ENCODE measurements around the gene SH3PXD2A.

The SH3PXD2A gene

GRCh38 chr10:103855424-103855823, at the start of gene SH3PXD2A:
SH3PXD2A (minus strand) TSS chr10:103855576; CDS start chr10:103855266, 310 bp downstream.
- Histone ChIP-seq H3K36me3 (ENCODE audit: control insufficient read depth, insufficient read depth, low read length) (no peaks in the 10 kb centered on the region), H3K4me1 (ENCODE audit: control insufficient read depth, insufficient read depth, low read length) (peaks cover 10% of the 10 kb centered on the region), H3K9me3 (ENCODE audit: control insufficient read depth, insufficient read depth, low read length) (no peaks in the 10 kb centered on the region), H3K27me3 (ENCODE audit: control insufficient read depth, insufficient read depth, low read length) (peaks cover 42% of the 10 kb centered on the region), H3K9ac (ENCODE audit: low read depth, low read length) (no peak within 1 kb of the TSS), H3K4me3 (ENCODE audit: low read depth, low read length) (peak within 1 kb of the TSS; percentile 80)

GRCh38 chr10:103901299-103901698, 45.9 kb upstream of the SH3PXD2A start:
- no peaks in the 10 kb centered on the region for H3K27me3 ChIP-seq (ENCODE audit: control insufficient read depth, insufficient read depth, low read length)
- H3K4me1 ChIP-seq (ENCODE audit: control insufficient read depth, insufficient read depth, low read length), result no peaks in the 10 kb centered on the region
- H3K9ac ChIP-seq (ENCODE audit: low read depth, low read length), result no peak overlapping the region
- peaks cover 3% of the 10 kb centered on the region for H3K36me3 ChIP-seq (ENCODE audit: control insufficient read depth, insufficient read depth, low read length)
- H3K4me3 ChIP-seq (ENCODE audit: low read depth, low read length), result no peak overlapping the region
- H3K9me3 ChIP-seq (ENCODE audit: control insufficient read depth, insufficient read depth, low read length), result no peaks in the 10 kb centered on the region

GRCh38 chr10:103899312-103899711, 43.9 kb upstream of the SH3PXD2A start:
- H3K4me1 ChIP-seq (ENCODE audit: control insufficient read depth, insufficient read depth, low read length), result no peaks in the 10 kb centered on the region
- H3K9me3 ChIP-seq (ENCODE audit: control insufficient read depth, insufficient read depth, low read length), result no peaks in the 10 kb centered on the region
- no peaks in the 10 kb centered on the region for H3K27me3 ChIP-seq (ENCODE audit: control insufficient read depth, insufficient read depth, low read length)
- no peak overlapping the region for H3K4me3 ChIP-seq (ENCODE audit: low read depth, low read length)
- H3K9ac ChIP-seq (ENCODE audit: low read depth, low read length), result no peak overlapping the region
- H3K36me3 ChIP-seq (ENCODE audit: control insufficient read depth, insufficient read depth, low read length), result peaks cover 3% of the 10 kb centered on the region

GRCh38 chr10:103897241-103897774, 41.9 kb upstream of the SH3PXD2A start:
- H3K9me3 ChIP-seq (ENCODE audit: control insufficient read depth, insufficient read depth, low read length), result no peaks in the 10 kb centered on the region
- no peak overlapping the region for H3K9ac ChIP-seq (ENCODE audit: low read depth, low read length)
- no peak overlapping the region for H3K4me3 ChIP-seq (ENCODE audit: low read depth, low read length)
- no peaks in the 10 kb centered on the region for H3K4me1 ChIP-seq (ENCODE audit: control insufficient read depth, insufficient read depth, low read length)
- H3K36me3 ChIP-seq (ENCODE audit: control insufficient read depth, insufficient read depth, low read length), result peaks cover 3% of the 10 kb centered on the region
- no peaks in the 10 kb centered on the region for H3K27me3 ChIP-seq (ENCODE audit: control insufficient read depth, insufficient read depth, low read length)

- Histone ChIP-seq H3K9ac (ENCODE audit: low read depth, low read length) (no peak overlapping the region), H3K4me1 (ENCODE audit: control insufficient read depth, insufficient read depth, low read length) (no peaks in the 10 kb centered on the region), H3K36me3 (ENCODE audit: control insufficient read depth, insufficient read depth, low read length) (peaks cover 3% of the 10 kb centered on the region), H3K27me3 (ENCODE audit: control insufficient read depth, insufficient read depth, low read length) (no peaks in the 10 kb centered on the region), H3K9me3 (ENCODE audit: control insufficient read depth, insufficient read depth, low read length) (no peaks in the 10 kb centered on the region), H3K4me3 (ENCODE audit: low read depth, low read length) (no peak overlapping the region)
Observed at GRCh38 chr10:103896225-103896624, 40.8 kb upstream of the SH3PXD2A start.

GRCh38 chr10:103895411-103896186, 40.2 kb upstream of the SH3PXD2A start:
- Histone ChIP-seq H3K4me3 (ENCODE audit: low read depth, low read length) (no peak overlapping the region), H3K9ac (ENCODE audit: low read depth, low read length) (no peak overlapping the region)

GRCh38 chr10:103894441-103894864, 39.1 kb upstream of the SH3PXD2A start:
- peaks cover 3% of the 10 kb centered on the region for H3K36me3 ChIP-seq (ENCODE audit: control insufficient read depth, insufficient read depth, low read length)
- no peak overlapping the region for H3K4me3 ChIP-seq (ENCODE audit: low read depth, low read length)
- no peaks in the 10 kb centered on the region for H3K27me3 ChIP-seq (ENCODE audit: control insufficient read depth, insufficient read depth, low read length)
- no peak overlapping the region for H3K9ac ChIP-seq (ENCODE audit: low read depth, low read length)
- H3K9me3 ChIP-seq (ENCODE audit: control insufficient read depth, insufficient read depth, low read length), result no peaks in the 10 kb centered on the region
- no peaks in the 10 kb centered on the region for H3K4me1 ChIP-seq (ENCODE audit: control insufficient read depth, insufficient read depth, low read length)

More at GRCh38 chr10:103895411-103896186, 40.2 kb upstream of the SH3PXD2A start:
- Histone ChIP-seq H3K27me3 (ENCODE audit: control insufficient read depth, insufficient read depth, low read length) (no peaks in the 10 kb centered on the region), H3K36me3 (ENCODE audit: control insufficient read depth, insufficient read depth, low read length) (peaks cover 3% of the 10 kb centered on the region), H3K9me3 (ENCODE audit: control insufficient read depth, insufficient read depth, low read length) (no peaks in the 10 kb centered on the region), H3K4me1 (ENCODE audit: control insufficient read depth, insufficient read depth, low read length) (no peaks in the 10 kb centered on the region)

- peaks cover under 1% of the 10 kb centered on the region for H3K36me3 ChIP-seq (ENCODE audit: control insufficient read depth, insufficient read depth, low read length)
- H3K9me3 ChIP-seq (ENCODE audit: control insufficient read depth, insufficient read depth, low read length), result no peaks in the 10 kb centered on the region
- H3K4me3 ChIP-seq (ENCODE audit: low read depth, low read length), result no peak overlapping the region
- no peaks in the 10 kb centered on the region for H3K27me3 ChIP-seq (ENCODE audit: control insufficient read depth, insufficient read depth, low read length)
- no peaks in the 10 kb centered on the region for H3K4me1 ChIP-seq (ENCODE audit: control insufficient read depth, insufficient read depth, low read length)
- no peak overlapping the region for H3K9ac ChIP-seq (ENCODE audit: low read depth, low read length)
Observed at GRCh38 chr10:103893817-103894216, 38.4 kb upstream of the SH3PXD2A start.

GRCh38 chr10:103892181-103892580, 36.8 kb upstream of the SH3PXD2A start:
- no peak overlapping the region for H3K9ac ChIP-seq (ENCODE audit: low read depth, low read length)
- no peaks in the 10 kb centered on the region for H3K9me3 ChIP-seq (ENCODE audit: control insufficient read depth, insufficient read depth, low read length)
- no peaks in the 10 kb centered on the region for H3K36me3 ChIP-seq (ENCODE audit: control insufficient read depth, insufficient read depth, low read length)
- H3K4me3 ChIP-seq (ENCODE audit: low read depth, low read length), result no peak overlapping the region
- H3K27me3 ChIP-seq (ENCODE audit: control insufficient read depth, insufficient read depth, low read length), result no peaks in the 10 kb centered on the region
- no peaks in the 10 kb centered on the region for H3K4me1 ChIP-seq (ENCODE audit: control insufficient read depth, insufficient read depth, low read length)

GRCh38 chr10:103890688-103891087, 35.3 kb upstream of the SH3PXD2A start:
- Histone ChIP-seq H3K36me3 (ENCODE audit: control insufficient read depth, insufficient read depth, low read length) (no peaks in the 10 kb centered on the region), H3K4me1 (ENCODE audit: control insufficient read depth, insufficient read depth, low read length) (no peaks in the 10 kb centered on the region), H3K9ac (ENCODE audit: low read depth, low read length) (no peak overlapping the region), H3K9me3 (ENCODE audit: control insufficient read depth, insufficient read depth, low read length) (no peaks in the 10 kb centered on the region), H3K27me3 (ENCODE audit: control insufficient read depth, insufficient read depth, low read length) (no peaks in the 10 kb centered on the region), H3K4me3 (ENCODE audit: low read depth, low read length) (no peak overlapping the region)

GRCh38 chr10:103890194-103890658, 34.9 kb upstream of the SH3PXD2A start:
- Histone ChIP-seq H3K4me1 (ENCODE audit: control insufficient read depth, insufficient read depth, low read length) (no peaks in the 10 kb centered on the region), H3K9me3 (ENCODE audit: control insufficient read depth, insufficient read depth, low read length) (no peaks in the 10 kb centered on the region), H3K36me3 (ENCODE audit: control insufficient read depth, insufficient read depth, low read length) (no peaks in the 10 kb centered on the region), H3K27me3 (ENCODE audit: control insufficient read depth, insufficient read depth, low read length) (no peaks in the 10 kb centered on the region), H3K4me3 (ENCODE audit: low read depth, low read length) (no peak overlapping the region), H3K9ac (ENCODE audit: low read depth, low read length) (no peak overlapping the region)

GRCh38 chr10:103889121-103889720, 33.8 kb upstream of the SH3PXD2A start:
- H3K9ac ChIP-seq (ENCODE audit: low read depth, low read length), result no peak overlapping the region
- no peaks in the 10 kb centered on the region for H3K9me3 ChIP-seq (ENCODE audit: control insufficient read depth, insufficient read depth, low read length)
- H3K36me3 ChIP-seq (ENCODE audit: control insufficient read depth, insufficient read depth, low read length), result no peaks in the 10 kb centered on the region

More at GRCh38 chr10:103889121-103889720, 33.8 kb upstream of the SH3PXD2A start:
- H3K27me3 ChIP-seq (ENCODE audit: control insufficient read depth, insufficient read depth, low read length), result no peaks in the 10 kb centered on the region
- H3K4me1 ChIP-seq (ENCODE audit: control insufficient read depth, insufficient read depth, low read length), result no peaks in the 10 kb centered on the region
- H3K4me3 ChIP-seq (ENCODE audit: low read depth, low read length), result no peak overlapping the region

Measured in iPS-15b (cell line).